Mesendoderm (in vitro differentiated cells): ENCODE results near the gene REN.

Experiments used
- DNase-seq: peaks from one replicate; pipeline ENCODE4 v3.0.0; 2013
- H2AK5ac ChIP-seq: 2 replicates; pipeline ENCODE4 v1.6.1; 2013; ENCODE audit warnings: low read length, inconsistent platforms
- H2BK120ac ChIP-seq: 2 replicates; pipeline ENCODE4 v1.6.1; 2013; ENCODE audit warnings: low read depth, mild to moderate bottlenecking, low read length, moderate library complexity, mixed read lengths
- H2BK15ac ChIP-seq: replicated peaks from 2 replicates; pipeline ENCODE4 v1.6.1; 2013; ENCODE audit warnings: low read depth, mild to moderate bottlenecking, moderate library complexity
- H2BK5ac ChIP-seq: 2 replicates; pipeline ENCODE4 v1.6.1; 2013; ENCODE audit warnings: low read length, inconsistent platforms
- H3K18ac ChIP-seq: 2 replicates; pipeline ENCODE4 v1.6.1; 2013; ENCODE audit warnings: mild to moderate bottlenecking, low read length, mixed read lengths
- H3K23ac ChIP-seq: one replicate; pipeline ENCODE4 v1.6.1; 2013; ENCODE audit warnings: low read length
- H3K27ac ChIP-seq: 2 replicates; pipeline ENCODE4 v1.5.1; 2013; ENCODE audit warnings: low read depth, mild to moderate bottlenecking, inconsistent platforms, low read length, moderate library complexity
- H3K27me3 ChIP-seq: 2 replicates; pipeline ENCODE4 v1.6.1; 2013; ENCODE audit warnings: low read length, control low read depth, mild to moderate bottlenecking, inconsistent platforms; ENCODE audit not compliant: insufficient read depth, poor library complexity
- H3K36me3 ChIP-seq: 2 replicates; pipeline ENCODE4 v1.6.1; 2013; ENCODE audit warnings: low read length, inconsistent platforms; ENCODE audit not compliant: control insufficient read depth, insufficient read depth
- H3K4ac ChIP-seq: one replicate; pipeline ENCODE4 v1.6.1; 2013; ENCODE audit warnings: low read depth, mild to moderate bottlenecking, low read length, moderate library complexity
- H3K4me1 ChIP-seq: 2 replicates; pipeline ENCODE4 v1.6.1; 2013; ENCODE audit warnings: low read depth, low read length, inconsistent platforms; ENCODE audit not compliant: control insufficient read depth
- H3K4me2 ChIP-seq: 2 replicates; pipeline ENCODE4 v1.6.1; 2013; ENCODE audit warnings: low read length
- H3K4me3 ChIP-seq: 2 replicates; pipeline ENCODE4 v1.5.1; 2013; ENCODE audit warnings: mild to moderate bottlenecking, low read length
- H3K56ac ChIP-seq: one replicate; pipeline ENCODE4 v1.6.1; 2013; ENCODE audit warnings: low read length
- H3K79me1 ChIP-seq: 2 replicates; pipeline ENCODE4 v1.6.1; 2013; ENCODE audit warnings: low read length, inconsistent platforms
- H3K79me2 ChIP-seq: 2 replicates; pipeline ENCODE4 v1.6.1; 2013; ENCODE audit warnings: mild to moderate bottlenecking, low read length; ENCODE audit not compliant: control insufficient read depth, insufficient read depth
- H3K9ac ChIP-seq: 2 replicates; pipeline ENCODE4 v1.6.1; 2013; ENCODE audit warnings: low read length, inconsistent platforms
- H4K5ac ChIP-seq: one replicate; pipeline ENCODE4 v1.6.1; 2013; ENCODE audit warnings: low read length
- H4K8ac ChIP-seq: one replicate; pipeline ENCODE4 v1.6.1; 2013; ENCODE audit warnings: low read depth, mild to moderate bottlenecking, control low read depth, low read length, moderate library complexity
- WGBS: extraction: QIAGEN DNeasy Blood & Tissue Kit; methylation state at CpG from one replicate; pipeline ENCODE4 v1.1.7; 2013; ENCODE audit warnings: low lambda C conversion rate, missing lambda C conversion rate; ENCODE audit not compliant: insufficient coverage; ENCODE audit errors: extremely low coverage; 5-methylcytosine and 5-hydroxymethylcytosine counted together

Gene REN

DNA sequence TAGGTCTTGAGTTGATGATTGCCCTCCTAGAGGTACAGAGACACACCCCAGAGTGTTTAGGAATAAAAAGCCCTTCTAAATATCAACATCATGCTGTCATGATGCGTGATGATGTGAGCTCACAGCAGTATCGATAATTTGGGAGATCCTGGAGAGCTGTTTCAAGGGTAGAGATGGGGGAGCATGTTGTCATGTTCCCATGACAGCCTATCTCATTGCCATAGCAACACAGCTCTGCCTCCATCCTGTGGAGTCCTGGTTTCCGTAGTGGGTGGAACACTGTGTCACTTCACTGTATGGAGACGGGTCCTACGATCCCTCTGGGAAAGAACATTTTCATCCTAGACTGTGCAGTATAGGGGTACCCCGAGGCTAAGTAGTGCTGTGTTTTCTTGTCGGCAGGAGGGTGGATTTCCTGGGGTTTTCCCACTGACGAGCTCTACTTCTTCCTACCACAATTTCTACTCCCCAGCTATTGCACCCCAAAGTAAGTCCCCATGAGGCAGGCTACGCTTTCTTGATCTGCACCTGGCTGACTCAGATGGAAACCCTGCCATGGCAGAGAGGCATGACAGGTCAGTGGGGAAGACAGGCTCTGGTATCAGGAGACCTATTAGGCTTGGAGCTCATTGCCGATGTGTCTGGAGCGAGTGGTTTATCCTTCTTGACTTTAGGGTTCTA is 23.0 kb upstream of the REN start:
- Histone ChIP-seq H3K79me1 (no peaks in the 10 kb centered on the region), H4K5ac (no peak overlapping the region), H3K4me3 (no peak overlapping the region), H3K4me2 (no peak overlapping the region), H3K4me1 (no peaks in the 10 kb centered on the region), H3K18ac (no peak overlapping the region), H2BK120ac (no peak overlapping the region), H3K4ac (no peak overlapping the region), H4K8ac (no peak overlapping the region), H2AK5ac (no peak overlapping the region), H2BK15ac (no peak overlapping the region), H3K36me3 (no peaks in the 10 kb centered on the region), H3K79me2 (no peaks in the 10 kb centered on the region), H3K9ac (no peak overlapping the region), H3K23ac (no peak overlapping the region), H3K27ac (no peak overlapping the region), H2BK5ac (no peak overlapping the region), H3K27me3 (peaks cover 2% of the 10 kb centered on the region), H3K56ac (no peak overlapping the region)
- DNase-seq = no peak
- WGBS = no CpG with 5 or more reads among the region's 11 CpGs

GRCh38 chr1:204186597-204186996 is 20.5 kb upstream of the REN start:
- H2AK5ac ChIP-seq = no peak overlapping the region
- H3K18ac ChIP-seq = no peak overlapping the region
- no peak overlapping the region for H3K4ac ChIP-seq
- H4K8ac ChIP-seq = no peak overlapping the region
- H3K36me3 ChIP-seq = no peaks in the 10 kb centered on the region
- H3K27me3 ChIP-seq = peaks cover 2% of the 10 kb centered on the region
- no peak overlapping the region for H2BK15ac ChIP-seq
- H2BK5ac ChIP-seq = no peak overlapping the region
- H3K4me3 ChIP-seq = no peak overlapping the region
- no peaks in the 10 kb centered on the region for H3K4me1 ChIP-seq
- H3K79me2 ChIP-seq = no peaks in the 10 kb centered on the region
- H4K5ac ChIP-seq = no peak overlapping the region
- no peak overlapping the region for H2BK120ac ChIP-seq
- WGBS = no CpG with 5 or more reads among the region's 10 CpGs
- no peak for DNase-seq
- H3K9ac ChIP-seq = no peak overlapping the region
- H3K4me2 ChIP-seq = no peak overlapping the region
- no peak overlapping the region for H3K23ac ChIP-seq
- no peak overlapping the region for H3K27ac ChIP-seq
- H3K56ac ChIP-seq = no peak overlapping the region
- H3K79me1 ChIP-seq = no peaks in the 10 kb centered on the region

DNA sequence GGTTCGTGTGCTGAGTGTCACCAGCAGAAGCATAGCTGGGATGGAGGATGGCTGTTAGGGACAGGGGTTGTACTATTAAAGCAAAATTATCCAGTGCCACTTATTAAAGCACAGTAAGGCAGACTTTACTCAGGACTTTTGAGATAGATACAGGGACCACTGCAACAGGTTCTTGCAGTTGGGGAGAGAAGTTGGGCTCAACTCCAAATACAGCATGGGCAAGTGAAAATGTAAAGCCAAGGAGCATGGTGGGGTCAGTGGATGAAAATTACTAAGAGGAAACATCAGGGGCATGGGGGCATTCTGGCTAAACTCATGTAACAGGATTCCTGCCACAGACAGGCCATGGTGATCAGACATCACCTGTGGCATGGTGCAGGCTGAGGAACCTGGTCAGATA is 15.0 kb upstream of the REN start:
- Histone ChIP-seq H4K5ac (no peak overlapping the region), H3K36me3 (no peaks in the 10 kb centered on the region), H2BK15ac (no peak overlapping the region), H3K79me1 (no peaks in the 10 kb centered on the region), H3K79me2 (no peaks in the 10 kb centered on the region), H2AK5ac (no peak overlapping the region), H3K23ac (no peak overlapping the region), H4K8ac (no peak overlapping the region), H3K27ac (no peak overlapping the region), H3K4me3 (no peak overlapping the region), H3K56ac (no peak overlapping the region), H3K9ac (no peak overlapping the region), H3K27me3 (no peaks in the 10 kb centered on the region), H3K4me1 (no peaks in the 10 kb centered on the region), H3K4me2 (no peak overlapping the region), H2BK120ac (no peak overlapping the region), H3K18ac (no peak overlapping the region), H2BK5ac (no peak overlapping the region), H3K4ac (no peak overlapping the region)
- DNase-seq = no peak
- no CpG with 5 or more reads among the region's 1 CpG for WGBS

- DNase-seq = no peak
- no peaks in the 10 kb centered on the region for H3K36me3 ChIP-seq
- no peak overlapping the region for H3K27ac ChIP-seq
- no peaks in the 10 kb centered on the region for H3K79me1 ChIP-seq
- no peak overlapping the region for H4K5ac ChIP-seq
- no peaks in the 10 kb centered on the region for H3K79me2 ChIP-seq
- no peak overlapping the region for H3K4me2 ChIP-seq
- H3K4me3 ChIP-seq = no peak overlapping the region
- no peaks in the 10 kb centered on the region for H3K4me1 ChIP-seq
- H4K8ac ChIP-seq = no peak overlapping the region
- no peak overlapping the region for H3K23ac ChIP-seq
- H2BK15ac ChIP-seq = no peak overlapping the region
- H2BK5ac ChIP-seq = no peak overlapping the region
- H3K4ac ChIP-seq = no peak overlapping the region
- no peak overlapping the region for H3K56ac ChIP-seq
- H3K27me3 ChIP-seq = no peaks in the 10 kb centered on the region
- no peak overlapping the region for H2AK5ac ChIP-seq
- no peak overlapping the region for H3K9ac ChIP-seq
- no CpG with 5 or more reads among the region's 6 CpGs for WGBS
- no peak overlapping the region for H2BK120ac ChIP-seq
- no peak overlapping the region for H3K18ac ChIP-seq
Measured at GRCh38 chr1:204180133-204180532, 14.0 kb upstream of the REN start.

DNA sequence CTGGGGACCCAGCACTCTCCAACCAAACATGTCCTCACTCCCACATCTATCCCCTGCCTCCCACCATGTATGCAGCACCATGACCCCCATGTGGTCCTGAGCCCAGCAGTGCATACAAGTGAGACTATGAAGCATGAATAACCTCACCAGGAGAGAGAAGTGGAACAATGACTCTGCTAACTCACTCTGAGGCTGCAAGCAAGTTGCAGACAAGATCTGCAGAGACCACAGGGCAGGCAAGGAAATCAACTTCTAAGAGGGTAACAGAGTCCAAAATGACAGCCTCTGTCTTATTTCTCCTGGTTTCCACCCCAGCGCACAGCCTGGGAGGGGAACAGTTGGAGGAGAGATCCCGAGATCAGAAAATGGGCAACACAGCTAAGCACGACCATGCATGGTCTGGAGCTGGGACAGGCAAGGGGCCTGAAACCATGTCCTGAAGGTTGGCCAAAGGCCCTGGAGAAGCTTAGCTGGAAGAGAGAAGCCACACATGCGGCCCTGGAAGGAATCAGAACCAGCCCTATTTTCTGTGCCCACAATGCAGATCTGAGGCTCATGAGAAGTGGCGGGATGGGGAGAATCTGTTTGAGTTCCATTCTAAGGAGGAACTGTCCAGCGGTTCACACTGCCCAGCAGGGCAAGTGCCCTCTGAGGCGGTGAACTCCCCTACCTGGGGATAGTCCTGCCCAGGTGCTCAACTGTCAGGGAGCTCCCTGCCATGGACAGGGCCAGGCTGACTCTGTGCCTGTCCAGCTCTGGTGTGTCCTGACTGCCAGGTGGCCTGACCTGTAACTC is 12.5 kb upstream of the REN start:
- no peaks in the 10 kb centered on the region for H3K79me2 ChIP-seq
- no peaks in the 10 kb centered on the region for H3K79me1 ChIP-seq
- H4K5ac ChIP-seq = no peak overlapping the region
- no peak overlapping the region for H3K23ac ChIP-seq
- no peak overlapping the region for H3K56ac ChIP-seq
- no peak overlapping the region for H3K18ac ChIP-seq
- DNase-seq = no peak
- no peak overlapping the region for H3K9ac ChIP-seq
- no peak overlapping the region for H2AK5ac ChIP-seq
- H3K4ac ChIP-seq = no peak overlapping the region
- no peak overlapping the region for H4K8ac ChIP-seq
- no peak overlapping the region for H3K4me2 ChIP-seq
- H3K27ac ChIP-seq = no peak overlapping the region
- no peak overlapping the region for H3K4me3 ChIP-seq
- no peaks in the 10 kb centered on the region for H3K27me3 ChIP-seq
- no peaks in the 10 kb centered on the region for H3K4me1 ChIP-seq
- H2BK15ac ChIP-seq = no peak overlapping the region
- no peak overlapping the region for H2BK120ac ChIP-seq
- H3K36me3 ChIP-seq = no peaks in the 10 kb centered on the region
- no peak overlapping the region for H2BK5ac ChIP-seq
- WGBS = no CpG with 5 or more reads among the region's 7 CpGs
